ENCODE data around the gene KIAA1755. TPM values are rescaled to one million over a fixed set of nuclear protein-coding genes. Genes with fewer than 3 reads are reported as not detected.

The KIAA1755 gene
- total RNA-seq, 3 donors from 2014 or later (not counting 1 experiment from before 2014, with no cell fraction given) = not detected

- no peak for ATAC-seq
- Mint-ChIP-seq H3K36me3 (no peaks in the 10 kb centered on the region), H3K4me3 (no peak overlapping the region)
Measured at GRCh38 chr20:38269040-38269439, 8.5 kb upstream of the KIAA1755 start.

DNA sequence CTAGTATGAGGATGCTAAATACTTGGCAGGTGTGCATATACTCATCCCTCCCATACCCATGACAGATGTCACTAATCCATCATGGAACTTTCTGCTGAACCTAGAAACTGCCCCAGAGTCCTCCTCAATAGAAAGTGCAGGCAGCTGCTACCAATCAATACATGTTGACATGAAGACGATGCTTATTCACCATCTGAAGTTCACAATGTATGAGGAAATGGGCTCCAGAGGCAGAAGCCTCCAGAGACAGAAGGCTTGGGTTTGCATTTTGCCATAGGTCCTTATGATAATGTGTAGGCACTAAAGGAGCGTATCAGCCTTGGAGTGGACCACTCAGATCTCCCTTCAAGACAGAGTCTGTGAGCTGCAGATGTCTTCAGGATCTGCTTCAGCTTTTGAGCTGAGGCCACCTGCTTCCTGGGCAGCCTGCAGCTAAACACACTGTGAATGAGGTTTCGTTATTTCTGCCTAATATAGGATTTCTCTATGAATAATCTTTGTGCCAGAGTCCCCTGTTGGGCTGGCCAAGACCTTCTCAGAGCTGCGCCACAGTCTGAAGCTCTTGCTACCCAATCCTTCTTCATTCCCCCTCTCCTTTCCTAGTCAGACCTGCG is 7.5 kb upstream of the KIAA1755 start:
- Mint-ChIP-seq H3K27me3 (ENCODE audit: low read depth in 2 of 2) (peaks cover 41 to 56% of the 10 kb centered on the region in 2 donors), H3K36me3 (no peaks in the 10 kb centered on the region), H3K4me1 (no peaks in the 10 kb centered on the region), H3K4me3 (no peak overlapping the region), H3K9me3 (no peaks in the 10 kb centered on the region), H3K27ac (no peak overlapping the region)
- Histone ChIP-seq H3K27ac (ENCODE audit: low read length) (no peak overlapping the region), H3K36me3 (ENCODE audit: control insufficient read depth, insufficient read depth, low read length) (no peaks in the 10 kb centered on the region), H3K4me1 (ENCODE audit: control insufficient read depth, insufficient read depth, low read length) (no peaks in the 10 kb centered on the region), H3K9me3 (ENCODE audit: control insufficient read depth, insufficient read depth, low read length) (no peaks in the 10 kb centered on the region), H3K4me3 (ENCODE audit: low read length) (no peak overlapping the region), H3K27me3 (ENCODE audit: control insufficient read depth, insufficient read depth, low read length) (no peaks in the 10 kb centered on the region)
- ATAC-seq = no peak
- 78% methylated on average over 5 of the region's 5 CpGs for WGBS (ENCODE audit: insufficient coverage)
- no peak for DNase-seq
- TF ChIP-seq CTCF (IDR thresholded peaks at IDR 0.05) = no peak
- intact Hi-C loops (cut with micrococcal nuclease) = no loop called here

More at GRCh38 chr20:38269040-38269439, 8.5 kb upstream of the KIAA1755 start:
- no peaks in the 10 kb centered on the region for H3K27me3 ChIP-seq (ENCODE audit: control insufficient read depth, insufficient read depth, low read length)
- no peak overlapping the region for H3K27ac ChIP-seq (ENCODE audit: low read length)
- H3K9me3 ChIP-seq (ENCODE audit: control insufficient read depth, insufficient read depth, low read length) = no peaks in the 10 kb centered on the region
- H3K4me1 ChIP-seq (ENCODE audit: control insufficient read depth, insufficient read depth, low read length) = no peaks in the 10 kb centered on the region
- H3K4me1 Mint-ChIP-seq = no peaks in the 10 kb centered on the region
- intact Hi-C loops (cut with micrococcal nuclease) = no loop called here
- DNase-seq = no peak
- no peaks in the 10 kb centered on the region for H3K9me3 Mint-ChIP-seq
- 85% methylated on average over 3 of the region's 3 CpGs for WGBS (ENCODE audit: insufficient coverage)
- no peak overlapping the region for H3K27ac Mint-ChIP-seq
- H3K27me3 Mint-ChIP-seq (ENCODE audit: low read depth in 2 of 2) = peaks cover 37 to 45% of the 10 kb centered on the region in 2 donors
- H3K36me3 ChIP-seq (ENCODE audit: control insufficient read depth, insufficient read depth, low read length) = no peaks in the 10 kb centered on the region
- H3K4me3 ChIP-seq (ENCODE audit: low read length) = no peak overlapping the region
- no peak for TF ChIP-seq CTCF (IDR thresholded peaks at IDR 0.05)

DNA sequence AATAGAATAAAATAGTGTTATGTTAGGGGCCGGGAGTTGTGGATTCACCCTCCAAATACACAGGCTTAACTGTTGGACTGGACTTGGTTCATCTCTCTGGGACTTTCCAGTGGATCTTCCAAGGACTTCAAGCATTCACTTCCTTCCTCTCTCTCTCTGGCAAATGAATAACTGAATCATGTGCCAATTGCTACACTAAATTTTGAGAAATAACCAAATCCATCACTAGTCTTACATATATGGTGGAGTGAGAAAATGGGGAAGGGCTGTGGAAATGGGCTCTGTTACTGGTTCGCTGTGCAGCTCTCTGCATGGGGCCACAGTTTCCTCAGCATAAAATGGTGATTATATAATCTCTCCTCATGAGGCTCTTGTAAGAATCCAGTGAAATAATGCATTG is 6.8 kb upstream of the KIAA1755 start:
- no peak overlapping the region for H3K4me3 Mint-ChIP-seq
- no peak for ATAC-seq

More for the DNA sequence above, 6.8 kb upstream of the KIAA1755 start:
- H3K36me3 Mint-ChIP-seq = no peaks in the 10 kb centered on the region
- TF ChIP-seq CTCF (IDR thresholded peaks at IDR 0.05) = no peak
- no peaks in the 10 kb centered on the region for H3K4me1 ChIP-seq (ENCODE audit: control insufficient read depth, insufficient read depth, low read length)
- H3K36me3 ChIP-seq (ENCODE audit: control insufficient read depth, insufficient read depth, low read length) = no peaks in the 10 kb centered on the region
- no peaks in the 10 kb centered on the region for H3K9me3 Mint-ChIP-seq
- intact Hi-C loops (cut with micrococcal nuclease) = no loop called here
- H3K27ac Mint-ChIP-seq = no peak overlapping the region
- H3K9me3 ChIP-seq (ENCODE audit: control insufficient read depth, insufficient read depth, low read length) = no peaks in the 10 kb centered on the region
- peaks cover 38 to 60% of the 10 kb centered on the region in 2 donors for H3K27me3 Mint-ChIP-seq (ENCODE audit: low read depth in 2 of 2)
- H3K4me3 ChIP-seq (ENCODE audit: low read length) = no peak overlapping the region
- no peaks in the 10 kb centered on the region for H3K27me3 ChIP-seq (ENCODE audit: control insufficient read depth, insufficient read depth, low read length)
- no peak for DNase-seq
- 78% methylated on average over 2 of the region's 2 CpGs for WGBS (ENCODE audit: insufficient coverage)
- H3K4me1 Mint-ChIP-seq = no peaks in the 10 kb centered on the region
- H3K27ac ChIP-seq (ENCODE audit: low read length) = no peak overlapping the region
